Gastroesophageal sphincter (tissue), 3 donors: ENCODE measurements around the gene NRSN1.

ENCODE experiments used
- CTCF ChIP-seq, 4 experiments: fragments of 200-600 bp in 2 of 4; fragments of 450-650 bp in 2 of 4; sonication (generic) in 1 of 4; IDR thresholded peaks; one replicate each; pipeline ENCODE4 v1.5.1; 2017 to 2019; ENCODE audit warnings: antibody characterized with exemption in 4 of 4, mild to moderate bottlenecking in 2 of 4, moderate library complexity in 2 of 4
- EP300 ChIP-seq: sonication (generic); formaldehyde crosslinking; IDR thresholded peaks from one replicate; pipeline ENCODE4 v1.6.1; 2017; ENCODE audit warnings: antibody characterized with exemption, mild to moderate bottlenecking
- POLR2AphosphoS5 ChIP-seq: sonication (generic); formaldehyde crosslinking; IDR thresholded peaks from one replicate; pipeline ENCODE4 v1.6.1; 2017; ENCODE audit warnings: antibody characterized with exemption

GRCh38 chr6:24127316-24127715, 1.3 kb downstream of the NRSN1 start:
- TF ChIP-seq EP300, result no peak
- no peak for TF ChIP-seq POLR2AphosphoS5
- no peak for TF ChIP-seq CTCF (IDR thresholded peaks at IDR 0.05)
